Hematopoietic multipotent progenitor cell (in vitro differentiated cells): ENCODE data around the gene GIPC1. TPM values are rescaled to one million over a fixed set of nuclear protein-coding genes. Genes with fewer than 3 reads are reported as not detected.

Experiments used
- DNase-seq, 3 donors: peaks; one replicate each; pipeline ENCODE4 v3.0.0-alpha.2; 2011 to 2015; ENCODE audit warnings: low read depth in 2 of 3, low spot score in 2 of 3
- small RNA-seq: library from RNA; depleted of rRNA; stranded (forward); fragments of <200 nt; gene quantifications from one replicate; pipeline ENCODE3, GENCODE V24; 2012
- total RNA-seq: library from RNA; depleted of rRNA; stranded (reverse); fragments of >200 nt; gene quantifications from one replicate; pipeline ENCODE4 v1.2.3, GENCODE V29; 2012

GIPC1 gene
- total RNA-seq, 1 donor: 35.0 TPM

- no peak for DNase-seq
These were observed 56.9 kb downstream of the GIPC1 start for GRCh38 chr19:14439014-14439413.

- no peak for DNase-seq
These were observed 58.3 kb downstream of the GIPC1 start for GRCh38 chr19:14437578-14438140.

DNA sequence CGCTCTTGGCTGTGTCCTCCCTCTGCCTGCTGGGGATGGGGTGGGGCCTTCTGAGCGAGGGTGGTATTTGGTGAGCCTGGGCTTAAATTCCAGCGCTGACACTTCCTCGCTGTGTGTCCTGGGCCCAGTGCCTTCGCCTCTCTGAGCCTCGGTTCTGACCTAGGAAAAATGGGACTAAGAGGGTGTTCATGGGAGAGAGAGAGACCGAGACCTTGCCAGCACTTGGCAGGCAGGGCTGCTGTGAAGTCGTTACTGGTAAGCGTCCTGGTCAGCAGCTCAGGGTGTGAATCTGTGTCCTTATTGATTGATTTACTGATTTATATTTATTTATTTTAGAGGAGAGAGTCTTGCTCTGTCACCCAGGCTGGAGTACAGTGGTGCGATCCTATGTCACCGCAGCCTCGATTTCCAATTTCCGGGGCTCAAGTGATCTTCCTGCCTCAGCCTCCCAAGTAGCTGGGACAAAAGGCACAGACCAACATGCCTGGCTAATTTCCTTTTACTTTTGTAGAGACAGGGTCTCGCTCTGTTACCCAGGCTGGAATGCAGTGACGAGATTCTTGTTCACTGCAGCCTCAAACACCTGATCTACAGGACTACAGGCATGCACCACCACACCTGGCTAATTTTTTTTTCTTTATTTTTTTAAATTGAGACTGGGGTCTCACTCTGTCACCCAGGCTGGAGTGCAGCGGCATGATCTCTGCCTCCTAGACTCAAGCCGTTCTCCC lies 60.4 kb downstream of the GIPC1 start:
- DNase-seq: no peak

DNA sequence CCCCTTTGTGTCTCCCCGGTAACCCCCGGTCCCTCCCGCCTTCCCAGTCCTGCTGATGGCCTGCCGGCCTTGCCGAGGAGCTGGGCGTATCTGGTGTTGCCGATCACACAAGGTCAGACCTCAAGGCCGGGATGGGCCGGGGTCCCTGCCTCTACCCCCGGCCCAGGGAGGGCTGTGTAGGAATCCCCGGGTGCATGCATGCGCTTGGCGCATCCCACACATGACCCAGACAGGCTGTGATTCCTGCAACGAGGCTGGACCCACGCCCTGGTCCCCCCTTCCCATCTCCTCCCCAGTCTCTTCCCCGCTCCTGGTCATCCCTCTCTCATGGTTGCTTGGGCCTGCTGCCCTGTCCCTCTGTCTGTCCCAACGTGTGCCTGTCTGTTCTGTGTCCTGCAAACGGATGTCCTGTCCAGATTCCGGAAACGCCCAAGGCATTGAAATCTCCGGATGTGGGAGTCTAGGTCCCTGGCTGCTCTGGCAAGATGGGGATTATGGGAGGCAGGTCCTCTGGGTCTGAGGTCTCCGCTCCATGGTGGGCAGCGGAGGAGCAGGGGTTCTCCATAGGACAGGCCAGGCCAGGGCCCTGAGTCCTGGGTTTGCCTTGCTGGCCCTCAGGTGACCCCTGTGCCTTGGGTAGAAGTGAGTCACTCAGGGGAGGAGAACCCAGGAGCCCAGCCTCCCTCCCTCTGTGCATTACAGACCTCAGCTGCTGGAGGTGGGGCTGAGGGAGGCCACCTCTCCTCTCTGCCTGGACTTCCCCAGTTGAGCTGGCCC lies 61.2 kb downstream of the GIPC1 start:
- peak in 2 of 3 donors; percentile 47 to 50 for DNase-seq

- peak in 1 of 3 donors; percentile 36 for DNase-seq
These were observed 62.1 kb downstream of the GIPC1 start for GRCh38 chr19:14433554-14434501.

GRCh38 chr19:14432791-14433553 lies 63.0 kb downstream of the GIPC1 start, which contains the start of gene PKN1:
PKN1 (plus strand) TSS chr19:14433306; CDS start chr19:14433522, 216 bp downstream.
- peak in 2 of 3 donors; percentile 51 to 54 for DNase-seq

GRCh38 chr19:14430712-14431111 lies 65.2 kb downstream of the GIPC1 start:
- no peak for DNase-seq

DNA sequence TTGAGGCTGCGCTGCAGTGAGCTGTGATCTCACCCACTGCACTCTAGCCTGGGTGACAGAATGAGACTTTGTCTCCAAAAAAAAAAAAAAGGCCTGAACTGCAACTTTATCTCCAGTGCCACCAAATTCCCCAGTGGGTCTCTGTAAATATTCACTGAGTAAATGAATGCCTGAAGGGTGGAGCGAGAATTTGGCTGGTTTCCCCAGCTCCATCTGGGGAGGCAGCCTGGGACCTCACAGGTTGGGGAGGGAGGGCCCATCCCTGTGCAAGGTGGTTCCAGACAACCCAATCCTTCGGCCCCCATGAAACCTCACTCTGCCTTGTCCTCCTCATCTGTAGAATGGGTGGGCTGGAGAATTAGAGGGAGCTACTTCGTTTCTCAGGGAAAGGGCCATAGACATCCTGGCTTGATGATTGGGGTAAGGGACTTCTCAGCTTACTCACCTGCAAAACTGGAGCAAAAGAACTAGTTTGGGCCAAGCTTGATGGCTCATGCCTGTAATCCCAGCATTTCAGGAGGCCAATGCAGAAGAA lies 67.0 kb downstream of the GIPC1 start:
- DNase-seq: no peak

Small RNAs within 50 kb of the gene (small RNA-seq; reads per million reads assigned to genes)
- not detected for gene SNRPGP15

Other genes starting within 250 kb of the GIPC1 start
- gene ADGRE5, start 114.7 kb downstream of the GIPC1 start, total RNA-seq: 273 TPM
- gene DDX39A, start 76.8 kb downstream of the GIPC1 start, total RNA-seq: 128 TPM
- gene PKN1, start 62.8 kb downstream of the GIPC1 start, total RNA-seq: 177 TPM
- gene PTGER1, start 20.8 kb downstream of the GIPC1 start, total RNA-seq: 0.27 TPM
- gene DNAJB1, start 22.3 kb upstream of the GIPC1 start, total RNA-seq: 64.1 TPM
- gene TECR, start 33.5 kb upstream of the GIPC1 start, total RNA-seq: 99.9 TPM
- 373 TPM for gene NDUFB7, start 75.9 kb upstream of the GIPC1 start, total RNA-seq
- gene CLEC17A, start 87.0 kb upstream of the GIPC1 start, total RNA-seq: 0.81 TPM
- under 0.01 TPM for gene ADGRE3, start 178.7 kb upstream of the GIPC1 start, total RNA-seq
- 27.5 TPM for gene ZNF333, start 193.9 kb upstream of the GIPC1 start, total RNA-seq